Heart left ventricle (tissue), 16 donors: ENCODE data around the gene LENG1. TPM values are rescaled to one million over a fixed set of nuclear protein-coding genes. Genes with fewer than 3 reads are reported as not detected.

ENCODE experiments used
- ATAC-seq, 4 donors: fragments of 200-7000 bp; cut with Tn5 transposase; one replicate each; pipeline ENCODE4 v1.9.1; 2020 to 2022; ENCODE audit warnings: moderate library complexity in 4 of 4, mild to moderate bottlenecking in 3 of 4, moderate number of reproducible peaks in 1 of 4
- DNase-seq, 5 donors: peaks; one replicate each; pipeline ENCODE4 v3.0.0-alpha.2; 2020
- H3K27ac ChIP-seq, 12 donors: fragments of 200-600 bp; sonication (generic) in 4 of 12; one replicate each; pipeline versions ENCODE4 v1.5.0 to v1.8.0; 2016 to 2022; ENCODE audit warnings: mild to moderate bottlenecking in 2 of 12
- H3K27me3 ChIP-seq, 9 donors: fragments of 200-600 bp; sonication (generic) in 2 of 9; one replicate each; pipeline versions ENCODE4 v1.5.1 to v1.8.0; 2016 to 2022; ENCODE audit warnings: mild to moderate bottlenecking in 3 of 9
- H3K36me3 ChIP-seq, 9 donors: fragments of 200-600 bp; sonication (generic) in 2 of 9; one replicate each; pipeline versions ENCODE4 v1.5.0 to v1.8.0; 2018 to 2022; ENCODE audit warnings: mild to moderate bottlenecking in 2 of 9
- H3K4me1 ChIP-seq, 12 donors: fragments of 200-600 bp; sonication (generic) in 4 of 12; one replicate each; pipeline versions ENCODE4 v1.5.0 to v1.8.0; 2016 to 2022; ENCODE audit warnings: mild to moderate bottlenecking in 3 of 12
- H3K4me3 ChIP-seq, 12 donors: fragments of 200-600 bp; sonication (generic) in 4 of 12; one replicate each; pipeline versions ENCODE4 v1.5.0 to v1.8.0; 2017 to 2022; ENCODE audit warnings: mild to moderate bottlenecking in 9 of 12, moderate library complexity in 4 of 12
- H3K9me3 ChIP-seq, 12 donors: fragments of 200-600 bp; sonication (generic) in 4 of 12; one replicate each; pipeline versions ENCODE4 v1.5.0 to v1.8.0; 2016 to 2022; ENCODE audit warnings: mild to moderate bottlenecking in 1 of 12
- CTCF ChIP-seq, 12 donors: fragments of 200-600 bp; sonication (generic) in 4 of 12; IDR thresholded peaks; one replicate each; pipeline versions ENCODE4 v1.5.0 to v1.8.0; 2018 to 2022; ENCODE audit warnings: antibody characterized with exemption in 12 of 12, mild to moderate bottlenecking in 5 of 12
- POLR2A ChIP-seq, 2 donors: fragments of 450-650 bp; IDR thresholded peaks; one replicate each; pipeline ENCODE4 v1.6.1; 2017; ENCODE audit warnings: antibody characterized with exemption in 2 of 2, mild to moderate bottlenecking in 2 of 2, moderate library complexity in 2 of 2
- WGBS, 4 donors: extraction: QIAGEN DNeasy Blood & Tissue Kit in 2 of 4; methylation state at CpG; one replicate each; pipeline versions ENCODE4 v1.1.5 to v1.1.7; 2013 to 2018; 5-methylcytosine and 5-hydroxymethylcytosine counted together
- intact Hi-C, 10 donors: fragments of 100-400 bp; cut with DNase I; formaldehyde crosslinking; loops; one replicate each; pipeline versions ENCODE4 v1.11.1 to v1.14.2; 2022
- polyA plus RNA-seq, 2 donors: library from polyadenylated mRNA; stranded (reverse); fragments of 200-250 nt; gene quantifications; one replicate each; pipeline ENCODE4 v1.2.3, GENCODE V29; 2013
- total RNA-seq, 9 donors: library from RNA; depleted of rRNA in 2 of 9; stranded (reverse); fragments of >200 nt in 2 of 9; fragmentation: NEBNext Ultra II Directional in 3 of 9; extraction: Animal tissue kit (Norgen Biotek cat#: 25700) in 3 of 9; gene quantifications; one replicate each; pipeline versions ENCODE4 v1.1.0 to v1.2.4, GENCODE V29; 2016 to 2023
- donor health status: ischemic (EF 13 %, LVEDD 7.1; RV severe dilation, severe dysfunction).
- donor health status: healthy with polysubstance abuse.
- donor health status: DM: no; HTN: yes; CAD: no.
- donor health status: DM: no; HTN: no; CAD: no.
- donor health status: ischemic (EF 25% LVEDD 6.9; RV normal size, moderate dysfunction).
- donor health status: ischemic (EF 25% LVEDD 5.7; RV mildly dilated, moderate dysfunction).
- donor health status: healthy.
- donor health status: DM: yes; HTN: yes; CAD: no.
- donor health status: ischemic (EF 35%, LVEDD 5.7; RV mildly dilated, moderate dysfunction).
- donor health status: nonischemic (EF 11% LVEDD 7.7; RV severe dilation, severe dysfunction).
- donor health status: DM: yes; HTN: yes; CAD: no.
- donor health status: PGD.
- donor health status: ischemic (EF 29% LVEDD 5.4; RV normal size, mild dysfunction).
- donor health status: nonischemic (EF 23%, LVEDD 6.1; RV moderate dilation, normal function).

LENG1 gene
- total and polyA plus RNA-seq, 11 donors = 5.4 to 18.6 (median 7.0) TPM

- Histone ChIP-seq H3K27me3 (no peaks in the 10 kb centered on the region), H3K27ac (no peak overlapping the region), H3K4me1 (no peaks in the 10 kb centered on the region), H3K9me3 (no peaks in the 10 kb centered on the region), H3K36me3 (peaks cover 0 to 99% (median 95%) of the 10 kb centered on the region in 9 donors), H3K4me3 (no peak overlapping the region)
- no peak for TF ChIP-seq CTCF (IDR thresholded peaks at IDR 0.05)
- no peak for TF ChIP-seq POLR2A (IDR thresholded peaks at IDR 0.05)
- DNase-seq = no peak
- intact Hi-C loops = no loop called here
- ATAC-seq = no peak
- WGBS, 4 donors = 89 to 94% (median 94%) methylated on average over 16 to 19 of the region's 19 CpGs
Measured at GRCh38 chr19:54124393-54124792, 35.1 kb downstream of the LENG1 start.

- H3K27me3 ChIP-seq = no peaks in the 10 kb centered on the region
- DNase-seq (no peak), ATAC-seq (no peak)
- TF ChIP-seq POLR2A (IDR thresholded peaks at IDR 0.05) (no peak), CTCF (IDR thresholded peaks at IDR 0.05) (no peak)
- H3K9me3 ChIP-seq = no peaks in the 10 kb centered on the region
- 90 to 94% (median 93%) methylated on average over 13 to 17 of the region's 17 CpGs for WGBS, 4 donors
- intact Hi-C loops = no loop called here
- H3K27ac ChIP-seq = no peak overlapping the region
- peaks cover 0 to 98% (median 95%) of the 10 kb centered on the region in 9 donors for H3K36me3 ChIP-seq
- H3K4me1 ChIP-seq = no peaks in the 10 kb centered on the region
- H3K4me3 ChIP-seq = no peak overlapping the region
Measured at GRCh38 chr19:54123682-54124081, 35.8 kb downstream of the LENG1 start.

- Histone ChIP-seq H3K27me3 (no peaks in the 10 kb centered on the region), H3K9me3 (no peaks in the 10 kb centered on the region), H3K27ac (no peak overlapping the region), H3K4me1 (peaks cover 2 to 10% (median 8%) of the 10 kb centered on the region in 12 donors), H3K4me3 (no peak overlapping the region), H3K36me3 (peaks cover 0 to 80% (median 79%) of the 10 kb centered on the region in 9 donors)
- DNase-seq (no peak), ATAC-seq (no peak)
- intact Hi-C loops = no loop called here
- WGBS, 4 donors = 95 to 97% (median 97%) methylated on average over 10 of the region's 10 CpGs
- TF ChIP-seq POLR2A (IDR thresholded peaks at IDR 0.05) (no peak), CTCF (IDR thresholded peaks at IDR 0.05) (no peak)
Measured at GRCh38 chr19:54121259-54121658, 38.3 kb downstream of the LENG1 start.

- peak within 1 kb of the TSS; percentile 57 to 99 (median 80) for H3K4me3 ChIP-seq
- H3K4me1 ChIP-seq = peaks cover 4 to 26% (median 22%) of the 10 kb centered on the region in 12 donors
- 0 to 1% (median 0%) methylated on average over 59 to 60 of the region's 60 CpGs for WGBS, 4 donors
- peak; percentile 96 to 98 (median 98) for DNase-seq
- H3K27me3 ChIP-seq = no peaks in the 10 kb centered on the region
- intact Hi-C loops = loop anchor here in 2 of 10 donors (1.0 kb wide), 2 partner anchors 13 to 22 kb away; partner anchors contain the start of genes NDUFA3 (in 2 of the 2) and CNOT3 (in 1 of the 2)
- peak; percentile 93 to 96 (median 94) for ATAC-seq
- TF ChIP-seq POLR2A (IDR thresholded peaks at IDR 0.05) (peak in 1 of 2 donors; percentile 47), CTCF (IDR thresholded peaks at IDR 0.05) (no peak)
- peaks cover 3 to 45% (median 34%) of the 10 kb centered on the region in 9 donors for H3K36me3 ChIP-seq
- H3K9me3 ChIP-seq = no peaks in the 10 kb centered on the region
- peak within 1 kb of the TSS; percentile 78 to 95 (median 92) for H3K27ac ChIP-seq
Measured at GRCh38 chr19:54115109-54116063, 44.1 kb downstream of the LENG1 start, which contains the start of the genes PRPF31 and TFPT. Gene PRPF31 (plus strand): TSS chr19:54115754. CDS start chr19:54118279, 2,525 bp downstream. Gene TFPT (minus strand): TSS chr19:54115657. CDS start chr19:54115269, 388 bp downstream.
